GM21529 (cell line): ENCODE data around the gene KCNAB1.
"Not testable (repeated sequence)": the region's sequence is repeated elsewhere in the genome, so short reads cannot be mapped to it uniquely, and the experiment has no call there.

Source experiments
- ATAC-seq: cut with Tn5 transposase; IDR thresholded peaks from one replicate; pipeline ENCODE4 v1.9.1; 2021; ENCODE audit not compliant: unreplicated experiment

Gene KCNAB1

DNA sequence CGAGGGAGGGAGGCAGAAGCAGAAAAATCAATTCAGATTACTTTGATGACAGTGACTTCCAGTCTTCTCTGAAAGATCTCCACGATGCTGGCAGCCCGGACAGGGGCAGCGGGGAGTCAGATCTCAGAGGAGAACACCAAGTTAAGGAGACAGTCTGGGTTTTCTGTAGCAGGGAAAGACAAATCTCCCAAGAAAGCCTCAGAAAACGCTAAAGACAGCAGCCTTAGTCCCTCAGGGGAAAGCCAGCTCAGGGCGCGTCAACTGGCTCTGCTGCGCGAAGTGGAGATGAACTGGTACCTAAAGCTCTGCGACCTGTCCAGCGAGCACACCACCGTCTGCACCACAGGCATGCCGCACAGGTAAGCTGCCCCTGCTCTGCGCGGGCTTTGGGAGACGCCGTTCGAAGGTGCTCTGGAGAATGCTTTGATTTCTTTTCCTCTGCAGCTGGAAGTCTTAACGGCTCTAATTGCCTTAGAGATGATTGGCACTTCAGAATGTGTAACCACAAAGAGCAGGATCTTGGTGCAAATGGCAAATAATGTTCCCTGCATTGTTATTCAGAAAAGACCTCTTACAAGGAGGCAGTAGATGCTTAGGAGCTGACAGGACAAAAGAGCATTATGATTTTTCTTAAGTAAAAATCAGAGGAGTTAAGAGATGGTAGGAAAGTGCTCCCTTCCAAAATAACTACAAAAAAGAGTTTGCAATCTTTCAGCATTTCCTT lies at the start of gene KCNAB1:
TSS of gene KCNAB1 (plus strand) at position 51 of the 724 bp plus-strand sequence.
- ATAC-seq, result no peak

DNA sequence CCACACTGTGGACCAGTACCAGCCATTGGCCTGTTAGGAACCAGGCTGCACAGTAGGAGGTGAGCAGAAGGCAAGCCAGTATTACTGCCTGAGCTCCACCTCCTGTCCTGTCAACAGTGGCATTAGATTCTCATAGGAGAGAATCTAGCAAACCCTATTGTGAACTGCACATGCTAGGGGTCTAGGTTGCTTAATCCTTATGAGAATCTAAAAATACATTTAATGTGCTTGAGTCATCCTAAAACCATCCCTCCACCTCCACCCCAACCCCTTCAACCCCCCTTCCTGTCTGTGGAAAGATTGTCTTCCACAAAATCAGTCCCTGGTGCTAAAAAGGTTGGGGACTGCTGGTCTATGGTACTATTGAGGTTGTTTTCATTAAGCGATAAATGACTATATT lies 49.3 kb upstream of the KCNAB1 start:
- no peak for ATAC-seq

DNA sequence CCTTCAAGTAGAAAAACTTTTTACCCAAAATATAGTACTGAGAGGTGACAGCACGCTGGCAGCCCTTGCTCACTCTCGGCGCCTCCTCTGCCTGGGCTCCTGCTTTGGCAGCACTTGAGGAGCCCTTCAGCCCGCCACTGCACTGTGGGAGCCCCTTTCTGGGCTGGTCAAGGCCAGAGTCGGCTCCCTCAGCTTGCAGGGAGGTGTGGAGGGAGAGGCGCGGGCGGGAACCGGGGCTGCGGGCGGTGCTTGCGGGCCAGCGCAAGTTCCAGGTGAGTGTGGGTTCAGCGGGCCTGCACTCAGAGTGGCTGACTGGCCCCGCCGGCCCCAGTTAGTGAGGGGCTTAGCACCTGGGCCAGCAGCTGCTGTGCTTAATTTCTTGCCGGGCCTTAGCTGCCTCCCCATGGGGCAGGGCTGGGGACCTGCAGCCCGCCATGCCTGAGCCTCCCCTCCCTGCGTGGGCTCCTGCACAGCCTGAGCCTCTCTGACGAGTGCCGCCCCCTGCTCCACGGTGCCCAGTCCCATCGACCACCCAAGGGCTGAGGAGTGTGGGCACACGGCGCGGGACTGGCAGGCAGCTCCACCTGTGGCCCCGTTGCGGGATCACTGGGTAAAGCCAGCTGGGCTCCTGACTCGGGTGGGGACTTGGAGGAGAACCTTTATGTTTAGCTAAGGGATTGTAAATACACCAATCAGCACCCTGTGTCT lies 47.3 kb upstream of the KCNAB1 start:
- ATAC-seq, result not testable (repeated sequence)

DNA sequence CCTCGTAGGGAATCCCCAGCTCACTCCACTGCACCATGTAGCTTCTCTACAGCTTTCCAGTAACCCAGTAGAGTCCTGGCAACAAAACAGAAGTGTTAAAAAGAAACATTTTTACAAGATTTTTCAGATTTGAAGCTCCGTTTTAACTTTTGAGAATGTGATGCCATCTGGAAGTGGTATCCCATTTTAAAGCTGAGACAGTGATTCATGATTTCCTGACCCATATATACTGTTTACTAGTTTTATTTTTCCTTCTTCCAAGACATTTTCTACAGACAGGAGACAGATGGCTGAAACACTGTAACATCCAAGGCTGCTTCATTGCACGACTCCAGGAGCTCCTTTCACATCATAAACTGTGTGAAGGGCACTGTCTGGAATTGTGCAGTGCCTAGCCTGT lies 30.3 kb upstream of the KCNAB1 start:
- no peak for ATAC-seq

DNA sequence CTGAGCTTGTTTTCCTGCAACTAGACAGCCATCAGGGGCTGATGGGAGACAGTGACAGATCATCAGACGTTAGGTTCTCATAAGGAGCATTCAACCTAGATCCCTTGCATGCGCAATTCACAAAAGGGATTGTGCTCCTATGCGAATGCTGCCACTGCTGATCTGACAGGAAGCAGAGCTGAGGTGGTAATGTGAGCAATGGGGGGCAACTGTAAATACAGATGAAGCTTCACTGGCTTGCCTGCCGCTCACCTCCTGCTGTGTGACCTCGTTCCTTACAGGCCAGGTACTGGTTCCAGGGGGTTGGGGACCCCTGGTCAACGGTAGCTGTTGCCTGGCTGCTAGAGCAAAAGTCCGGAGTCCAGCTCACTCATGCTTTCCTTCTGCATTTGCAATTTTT lies 26.4 kb upstream of the KCNAB1 start:
- ATAC-seq, result no peak

DNA sequence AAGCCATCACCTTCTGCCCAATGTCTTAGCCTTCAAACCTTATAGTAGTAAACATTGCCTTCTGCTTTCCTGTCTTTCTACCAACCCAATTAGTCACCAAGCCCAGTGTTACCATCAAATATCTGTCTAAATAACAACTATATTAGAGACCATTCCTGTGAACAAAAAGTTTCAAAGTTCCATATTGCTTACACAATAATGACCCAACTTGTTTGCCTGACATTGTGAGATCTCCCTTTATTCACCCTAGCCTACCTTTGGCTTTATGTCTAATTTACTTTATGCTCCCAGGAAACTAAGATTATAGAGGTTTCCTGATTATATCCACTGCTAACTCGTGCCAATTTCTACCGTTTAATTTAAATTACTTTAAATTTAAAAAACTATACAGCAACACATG lies 26.0 kb upstream of the KCNAB1 start:
- ATAC-seq, result no peak

DNA sequence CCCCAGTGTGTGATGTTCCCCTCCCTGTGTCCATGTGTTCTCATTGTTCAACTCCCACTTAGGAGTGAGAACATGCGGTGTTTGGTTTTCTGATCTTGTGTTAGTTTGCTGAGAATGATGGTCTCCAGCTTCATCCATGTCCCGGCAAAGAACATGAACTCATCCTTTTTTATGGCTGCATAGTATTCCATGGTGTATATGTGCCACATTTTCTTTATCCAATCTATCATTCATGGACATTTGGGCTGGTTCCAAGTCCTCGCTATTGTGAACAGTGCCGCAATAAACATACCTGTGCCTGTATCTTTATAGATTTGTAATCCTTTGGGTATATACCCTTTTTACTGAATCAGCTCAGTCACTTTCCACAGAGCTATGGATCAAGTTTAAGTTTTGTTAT lies 24.7 kb upstream of the KCNAB1 start:
- not testable (repeated sequence) for ATAC-seq

DNA sequence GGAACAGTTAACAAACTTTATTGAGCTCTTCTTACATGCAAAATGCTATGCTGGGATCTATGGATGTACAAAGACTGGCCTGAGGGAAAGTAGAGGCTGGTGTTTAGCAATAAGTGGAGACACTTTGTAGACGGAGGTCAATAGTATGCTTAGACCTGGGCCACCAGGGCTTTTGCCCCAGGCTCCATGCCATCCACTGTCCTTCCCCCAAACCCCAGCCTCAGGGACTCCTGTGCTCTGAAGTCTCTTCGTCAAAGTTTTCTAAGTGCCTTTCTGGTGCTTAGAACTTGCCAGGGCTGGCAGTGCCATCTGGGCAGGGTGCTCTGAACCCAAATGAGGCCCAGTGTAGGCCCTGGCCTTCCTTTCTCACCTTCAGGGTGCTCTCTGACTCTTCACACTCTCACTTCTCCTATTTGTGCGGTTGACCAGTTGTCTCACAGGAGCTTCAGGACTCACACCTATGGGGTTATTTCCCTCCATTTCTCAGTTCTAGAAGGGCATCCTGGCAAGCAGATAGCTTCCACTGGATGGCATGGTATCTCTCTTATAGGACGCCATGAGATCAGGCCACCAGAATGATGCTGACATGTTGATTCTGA lies 21.8 kb upstream of the KCNAB1 start:
- peak; percentile 75 for ATAC-seq

DNA sequence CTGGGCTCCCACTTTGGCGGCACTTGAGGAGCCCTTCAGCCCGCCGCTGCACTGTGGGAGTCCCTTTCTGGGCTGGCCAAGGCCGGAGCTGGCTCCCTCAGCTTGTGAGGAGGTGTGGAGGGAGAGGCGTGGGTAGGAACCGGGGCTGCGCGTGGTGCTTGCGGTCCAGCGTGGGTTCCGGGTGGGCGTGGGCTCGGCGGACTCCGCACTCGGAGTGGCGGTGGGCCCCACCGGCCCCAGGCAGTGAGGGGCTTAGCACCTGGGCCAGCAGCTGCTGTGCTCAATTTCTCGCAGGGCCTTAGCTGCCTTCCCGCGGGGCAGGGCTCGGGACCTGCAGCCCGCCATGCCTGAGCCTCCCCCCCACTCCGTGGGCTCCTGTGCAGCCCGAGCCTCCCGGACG lies 21.0 kb upstream of the KCNAB1 start:
- ATAC-seq, result not testable (repeated sequence)

DNA sequence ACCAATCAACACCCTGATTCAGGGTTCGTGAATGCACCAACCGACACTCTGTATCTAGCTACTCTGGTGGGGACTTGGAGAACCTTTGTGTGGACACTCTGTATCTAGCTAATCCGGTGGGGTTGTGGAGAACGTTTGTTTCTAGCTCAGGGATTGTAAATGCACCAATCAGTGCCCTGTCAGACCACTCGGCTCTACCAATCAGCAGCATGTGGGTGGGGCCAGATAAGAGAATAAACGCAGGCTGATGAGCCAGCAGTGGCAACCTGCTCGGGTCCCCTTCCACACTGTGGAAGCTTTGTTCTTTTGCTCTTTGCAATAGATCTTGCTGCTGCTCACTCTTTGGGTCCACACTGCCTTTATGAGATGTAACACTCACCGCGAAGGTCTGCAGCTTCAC lies 20.4 kb upstream of the KCNAB1 start:
- not testable (repeated sequence) for ATAC-seq

DNA sequence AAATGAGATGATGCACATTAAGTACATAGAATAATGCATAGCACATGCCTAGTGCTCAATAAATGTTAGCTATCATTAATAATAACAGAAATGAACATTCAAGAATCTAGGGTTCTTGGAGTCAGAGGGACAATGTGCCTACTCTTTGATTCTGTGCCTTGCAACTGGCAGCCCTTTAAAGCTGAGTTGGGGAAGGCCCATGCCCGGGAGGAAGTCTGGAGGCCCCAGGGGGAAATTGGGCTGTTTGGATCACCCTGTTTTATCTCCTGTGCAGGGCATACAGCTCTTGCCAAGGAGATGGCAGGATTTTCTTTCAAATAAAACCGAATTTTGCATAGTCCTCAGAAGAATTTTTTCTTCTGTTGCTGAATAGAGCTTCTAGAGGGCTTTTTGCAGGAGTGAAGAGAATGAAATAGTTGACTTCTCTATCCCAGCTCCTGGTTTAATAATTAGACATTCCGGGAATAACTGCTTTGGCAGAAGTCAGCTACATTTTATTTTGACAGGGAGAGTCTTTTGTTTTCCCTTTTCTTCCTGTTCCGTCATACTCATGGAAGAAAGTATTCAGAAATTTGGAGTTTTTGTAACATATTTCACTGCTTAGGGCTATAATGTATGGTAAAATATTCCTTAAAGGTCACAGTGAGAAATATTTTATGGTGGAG lies 18.0 kb upstream of the KCNAB1 start:
- no peak for ATAC-seq

DNA sequence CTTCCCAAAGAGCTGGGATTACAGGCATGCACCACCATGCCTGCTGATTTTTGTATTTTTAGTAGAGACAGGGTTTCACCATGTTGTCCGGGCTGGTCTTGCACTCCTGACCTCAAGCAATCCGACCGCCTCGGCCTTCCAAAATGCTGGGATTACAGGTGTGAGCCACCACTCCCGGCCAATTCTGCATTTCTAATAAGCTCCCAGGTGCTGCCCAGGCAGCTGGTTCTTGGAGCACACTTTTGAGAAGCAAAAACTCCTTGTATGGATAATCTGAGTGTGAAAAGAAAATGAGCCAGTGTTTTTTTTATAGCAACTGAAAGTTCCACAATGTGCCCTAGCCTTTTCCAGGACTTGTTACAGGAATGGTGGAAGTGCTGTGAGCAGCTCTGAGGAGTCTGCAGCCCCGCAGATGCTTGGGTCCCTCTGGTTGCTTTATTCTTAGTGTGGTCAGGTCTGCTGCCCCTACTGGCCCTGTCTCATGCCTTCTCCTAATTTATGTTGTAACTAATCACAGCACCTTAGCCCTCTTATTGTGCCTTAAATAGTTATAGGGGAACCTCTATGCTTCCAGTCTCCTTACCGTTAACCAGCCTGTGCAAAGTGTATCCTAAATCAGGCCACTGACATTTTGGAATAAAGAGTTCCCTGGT lies 13.5 kb upstream of the KCNAB1 start:
- no peak for ATAC-seq

DNA sequence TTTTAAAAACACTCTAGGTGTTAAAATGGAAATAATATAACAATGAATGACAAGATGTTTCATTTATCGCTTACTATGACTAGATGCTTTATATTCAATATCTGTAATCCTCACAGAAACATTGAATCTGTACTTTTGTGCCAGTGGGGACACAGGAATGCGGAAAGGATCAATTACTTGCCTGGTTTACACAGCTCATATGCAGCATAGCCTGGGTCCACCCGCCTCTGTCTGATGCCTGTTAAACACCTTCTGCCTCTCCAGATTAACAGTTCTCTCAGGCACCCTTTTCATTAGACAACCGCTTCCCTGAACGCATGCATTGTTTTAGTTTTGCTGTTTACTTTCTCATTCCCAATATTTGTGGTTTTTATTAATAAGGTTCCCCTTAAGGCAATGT lies 12.9 kb upstream of the KCNAB1 start:
- no peak for ATAC-seq

DNA sequence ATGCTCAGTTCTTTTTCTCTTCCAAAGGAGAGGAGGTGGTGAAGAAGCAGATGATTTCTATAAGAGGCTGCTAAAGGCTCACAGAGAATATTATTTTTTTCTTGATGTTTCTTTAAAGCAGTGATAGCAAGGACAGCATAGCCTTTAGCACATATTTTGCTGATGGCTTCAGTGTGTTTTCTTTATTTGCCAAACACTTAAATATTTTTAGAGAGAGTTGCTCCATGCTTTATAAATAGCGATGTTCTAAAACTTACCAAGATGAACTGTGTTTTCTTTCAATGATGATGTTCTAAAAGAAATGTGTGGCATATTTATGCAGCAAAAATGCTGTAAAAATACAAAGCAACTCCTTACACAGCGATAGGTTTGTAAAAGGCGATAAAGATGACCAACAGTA lies 11.8 kb upstream of the KCNAB1 start:
- ATAC-seq, result no peak

DNA sequence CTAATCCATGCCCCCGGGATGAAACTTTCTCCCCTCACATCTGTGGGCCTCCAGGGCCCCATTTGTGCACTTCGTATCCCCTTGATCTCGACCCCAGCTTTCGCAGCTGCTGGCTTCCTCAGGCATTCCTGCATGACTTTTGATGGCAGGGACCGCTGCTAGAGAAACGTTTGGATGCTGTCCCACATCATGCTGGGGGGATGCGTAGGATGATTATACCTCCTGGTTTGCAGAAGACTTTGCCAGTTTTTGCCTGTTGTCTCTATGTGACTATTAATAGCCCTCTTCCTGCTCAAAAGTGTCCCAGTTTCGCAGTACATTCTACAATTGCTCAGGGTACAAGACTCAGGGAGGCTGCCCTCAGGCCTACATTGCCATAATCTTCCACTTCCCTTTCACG lies 10.4 kb upstream of the KCNAB1 start:
- ATAC-seq, result no peak

DNA sequence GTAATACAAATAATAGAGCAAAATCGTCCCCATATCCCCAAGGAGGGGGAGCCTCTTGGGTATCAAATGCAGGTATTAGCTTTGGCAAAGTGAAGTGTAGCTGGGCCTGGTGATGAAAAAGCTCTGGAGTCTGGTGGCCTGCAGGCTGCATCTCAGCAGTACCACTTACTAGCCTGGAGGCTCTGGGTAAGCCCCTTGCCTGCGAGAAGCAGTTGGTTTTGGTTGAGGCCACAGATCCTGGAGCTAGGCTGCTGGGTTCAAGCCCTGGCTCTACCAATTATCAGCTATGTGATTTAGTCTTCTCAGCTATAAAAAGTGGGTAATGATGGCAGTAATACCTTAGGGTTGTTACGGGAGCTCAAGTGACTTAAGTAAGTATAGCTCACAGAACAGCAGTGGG lies 6.1 kb downstream of the KCNAB1 start:
- no peak for ATAC-seq

DNA sequence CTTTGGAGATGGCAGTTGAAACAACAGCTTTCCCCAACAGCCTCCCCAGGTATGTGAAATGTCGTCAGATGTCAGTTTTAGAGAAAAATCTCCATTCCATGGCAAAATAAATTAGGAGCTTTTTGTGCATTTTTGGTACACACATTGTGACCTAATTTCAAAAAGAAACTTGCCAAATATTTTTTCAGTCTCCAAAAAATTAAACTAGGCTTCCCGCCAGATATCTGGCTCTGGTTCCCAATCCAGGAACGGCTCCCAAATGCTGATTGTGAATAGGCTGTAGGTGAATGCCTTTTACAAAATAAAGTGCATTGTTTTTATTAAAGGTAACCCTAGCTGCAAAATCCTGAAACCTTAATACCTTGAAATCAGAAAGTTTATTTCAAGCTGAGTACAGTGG lies 10.9 kb downstream of the KCNAB1 start:
- no peak for ATAC-seq

DNA sequence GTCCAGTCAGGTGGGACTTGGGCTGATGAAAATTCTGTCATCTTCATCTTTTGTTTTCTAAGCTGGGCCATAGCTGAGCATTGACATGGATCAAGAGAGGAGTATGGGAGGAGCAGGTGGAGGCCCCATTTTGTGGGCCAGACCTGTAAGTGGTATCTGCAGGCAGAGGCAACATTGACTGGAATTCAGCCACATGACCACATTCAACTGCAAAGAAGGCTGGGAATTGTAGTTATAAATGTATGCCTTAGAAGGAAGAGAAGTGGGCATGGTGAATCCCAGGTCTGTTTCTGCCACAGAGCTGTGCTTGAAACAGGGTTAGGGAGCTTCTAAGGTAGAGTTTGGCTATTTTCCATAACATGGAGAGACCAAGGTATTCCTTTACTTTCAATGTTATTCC lies 11.4 kb downstream of the KCNAB1 start:
- no peak for ATAC-seq

DNA sequence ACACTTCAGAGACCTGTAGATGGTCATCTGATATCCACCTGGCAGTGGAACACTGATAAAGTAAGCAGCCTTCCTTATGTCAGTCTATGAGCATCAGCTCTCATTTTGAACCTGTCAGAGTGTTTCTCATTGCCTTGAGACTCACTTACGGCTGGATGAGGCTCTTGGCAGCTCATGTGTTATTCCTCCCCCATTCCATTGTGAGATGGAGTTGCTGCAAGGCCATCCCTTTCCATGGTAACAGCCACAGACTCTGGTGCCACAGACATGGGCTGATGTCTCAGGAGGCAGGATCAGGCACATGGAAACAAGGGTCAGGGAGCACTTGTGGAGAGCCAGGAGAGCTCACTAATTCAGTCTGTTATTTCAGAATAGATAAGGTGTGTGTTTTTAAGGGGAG lies 11.9 kb downstream of the KCNAB1 start:
- ATAC-seq, result no peak

DNA sequence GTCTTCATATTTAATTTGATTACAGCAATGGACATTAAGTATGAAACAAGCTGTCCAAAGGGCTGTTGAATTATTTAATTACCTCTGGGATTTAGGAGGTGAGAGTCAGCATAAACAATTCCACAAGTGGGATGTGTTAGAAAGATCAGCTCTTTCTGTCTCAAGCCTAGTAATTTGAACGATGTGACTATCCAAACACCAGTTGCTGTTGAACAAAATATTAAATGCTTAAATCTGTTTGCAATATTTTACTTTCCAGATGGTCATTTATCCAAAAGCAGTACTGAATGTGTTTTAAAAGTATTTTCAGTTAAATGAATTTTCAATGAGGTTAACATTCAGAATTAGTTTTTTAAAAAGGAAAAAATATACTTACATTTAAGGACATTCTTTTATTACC lies 12.7 kb downstream of the KCNAB1 start:
- ATAC-seq, result no peak

DNA sequence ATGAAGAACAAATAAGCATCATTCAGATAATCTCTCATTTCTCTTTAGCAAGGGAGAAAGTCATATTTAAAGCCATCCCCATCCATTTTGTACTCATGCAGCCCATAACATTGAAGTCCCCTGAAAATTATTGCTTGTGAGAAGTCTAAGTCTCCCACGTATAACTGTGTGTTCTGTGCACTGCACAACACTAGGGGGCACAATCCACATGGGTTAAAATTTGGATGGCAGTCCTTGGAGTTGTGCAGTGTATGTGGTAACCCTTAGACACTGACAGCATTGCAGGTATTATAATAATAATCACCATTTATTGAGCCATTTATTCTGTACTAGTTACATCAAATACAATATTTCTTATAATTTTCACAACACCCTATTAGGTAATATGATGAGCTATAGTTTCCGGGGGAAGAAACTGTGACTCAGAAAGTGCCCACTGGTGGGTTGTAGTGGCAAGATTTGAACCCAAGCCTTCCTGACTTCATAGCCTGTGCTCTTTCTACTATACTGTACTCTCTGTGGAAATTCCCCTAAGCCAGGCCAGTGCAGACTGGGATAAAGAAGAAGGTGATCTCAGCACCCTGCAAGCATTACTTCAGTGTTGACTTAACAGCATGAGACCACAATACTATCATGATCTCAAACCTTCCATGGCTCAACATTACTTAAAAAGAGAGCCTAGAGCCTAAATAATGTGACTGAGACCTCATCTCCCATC lies 15.7 kb downstream of the KCNAB1 start:
- no peak for ATAC-seq
